HepG2 (cell line): ENCODE measurements around the gene POP7. TPM values are rescaled to one million over a fixed set of nuclear protein-coding genes. Genes with fewer than 3 reads are reported as not detected.

Source experiments
- ATAC-seq: fragments of 200-7000 bp; cut with Tn5 transposase; 3 replicates; pipeline ENCODE4 v1.9.1; 2020; ENCODE audit warnings: mild to moderate bottlenecking, moderate library complexity
- BruUV-seq: library from RNA; stranded (reverse); fragments of 400-500 nt; replicated peaks from 2 replicates; lab custom pipeline; 2021; lab: Mats Ljungman, UMichigan
- CTCF ChIA-PET: fragments of 300-600 bp; formaldehyde crosslinking; extraction: SDS; loops from one replicate; lab custom pipeline; 2021; ENCODE audit warnings: low total read pairs, inconsistent platforms, low intra/inter-chr PET ratio; lab: Yijun Ruan, JAX
- POLR2A ChIA-PET: fragments of 350-600 bp; sonication (Branson Sonifier 250); formaldehyde crosslinking; loops from one replicate; lab custom pipeline; 2020; ENCODE audit warnings: antibody characterized with exemption, inconsistent platforms; lab: Yijun Ruan, JAX
- DNase-seq: peaks from one replicate; pipeline ENCODE4 v3.0.0-alpha.2; 2015; ENCODE audit warnings: low spot score
- FAIRE-seq: peaks from 3 replicates; lab custom pipeline; 2011; peaks lifted over from hg19 to GRCh38; lab: Jason Lieb, UNC
- H2AFZ ChIP-seq: one replicate; pipeline ENCODE4 v1.6.1; 2011; ENCODE audit warnings: low read length, inconsistent platforms
- H3K27ac ChIP-seq: fragments of 300-600 bp; 3 replicates; pipeline ENCODE4 v1.8.0; 2011; ENCODE audit warnings: mixed run types, mild to moderate bottlenecking, mixed read lengths, low read length, inconsistent platforms; ENCODE audit not compliant: insufficient read depth; ENCODE audit errors: extremely low read length
- H3K27me3 ChIP-seq, 2 experiments: fragments of 200-600 bp in 1 of 2; 2 replicates in 1 of 2; 3 replicates in 1 of 2; pipeline versions ENCODE4 v1.6.0 to v1.8.0; 2011; ENCODE audit warnings: low read length in 2 of 2, mild to moderate bottlenecking in 2 of 2, moderate library complexity in 2 of 2, inconsistent platforms in 1 of 2; ENCODE audit not compliant: insufficient read depth in 2 of 2, control insufficient read depth in 1 of 2
- H3K36me3 ChIP-seq, 2 experiments: fragments of 200-600 bp in 1 of 2; replicated peaks in 1 of 2; 2 replicates in 1 of 2; 3 replicates in 1 of 2; pipeline versions ENCODE4 v1.5.1 to v1.8.0; 2011; ENCODE audit warnings: low read length in 2 of 2, inconsistent platforms in 1 of 2; ENCODE audit not compliant: insufficient read depth in 2 of 2, control insufficient read depth in 1 of 2
- H3K4me1 ChIP-seq: 2 replicates; pipeline ENCODE4 v1.5.1; 2012; ENCODE audit warnings: low read length, inconsistent platforms; ENCODE audit not compliant: insufficient read depth
- H3K4me2 ChIP-seq: 2 replicates; pipeline ENCODE4 v1.6.0; 2011; ENCODE audit warnings: low read depth, low read length, inconsistent platforms
- H3K4me3 ChIP-seq, 3 experiments: fragments of 200-600 bp in 1 of 3; sonication (generic), shearing (Covaris generic) in 1 of 3; replicated peaks in 1 of 3; 2 replicates each; pipeline ENCODE4 v1.5.1; 2011 to 2016; ENCODE audit warnings: low read length in 3 of 3, inconsistent platforms in 2 of 3, low read depth in 2 of 3, mild to moderate bottlenecking in 2 of 3, control low read depth in 1 of 3, mixed read lengths in 1 of 3; ENCODE audit not compliant: insufficient read depth in 1 of 3
- H3K79me2 ChIP-seq: one replicate; pipeline ENCODE4 v1.6.1; 2011; ENCODE audit warnings: low read length, inconsistent platforms; ENCODE audit not compliant: insufficient read depth
- H3K9ac ChIP-seq: 2 replicates; pipeline ENCODE4 v1.6.0; 2011; ENCODE audit warnings: mild to moderate bottlenecking, low read depth, low read length, inconsistent platforms; ENCODE audit not compliant: insufficient read depth
- H3K9me3 ChIP-seq: 2 replicates; pipeline ENCODE4 v1.5.1; 2012; ENCODE audit warnings: mild to moderate bottlenecking, low read length
- H4K20me1 ChIP-seq: 2 replicates; pipeline ENCODE4 v1.6.0; 2011; ENCODE audit warnings: inconsistent platforms, mild to moderate bottlenecking, low read length, moderate library complexity; ENCODE audit not compliant: insufficient read depth
- MYNN ChIP-seq: sonication (generic); formaldehyde crosslinking; IDR thresholded peaks from 2 replicates; pipeline ENCODE4 v1.4.0; 2020; ENCODE audit warnings: mild to moderate bottlenecking, low read depth, missing genetic modification reagents
- PTBP1 ChIP-seq: fragments of 200-400 bp; formaldehyde crosslinking; IDR thresholded peaks from 2 replicates; pipeline ENCODE4 v1.6.1; 2018; ENCODE audit warnings: low read length, low read depth; ENCODE audit not compliant: poor library complexity, severe bottlenecking
- SOX13 ChIP-seq, 3 experiments: fragments of 450-650 bp in 1 of 3; sonication (generic) in 1 of 3; formaldehyde crosslinking in 1 of 3; IDR thresholded peaks in 2 of 3; conservative IDR thresholded peaks in 1 of 3; 2 replicates each; pipeline versions ENCODE4 v1.5.0 to v1.6.1; 2016 to 2020; ENCODE audit warnings: antibody characterized with exemption in 1 of 3, mild to moderate bottlenecking in 1 of 3, missing compliant biosample characterization in 1 of 3, missing genetic modification reagents in 1 of 3, moderate library complexity in 1 of 3
- ZNF570 ChIP-seq: sonication (generic); formaldehyde crosslinking; IDR thresholded peaks from 2 replicates; pipeline ENCODE4 v1.4.0; 2020; ENCODE audit warnings: mild to moderate bottlenecking, missing genetic modification reagents, borderline replicate concordance
- ZNF674 ChIP-seq: sonication (generic); formaldehyde crosslinking; IDR thresholded peaks from 2 replicates; pipeline ENCODE4 v1.5.0; 2020; ENCODE audit warnings: low read depth, mild to moderate bottlenecking, missing genetic modification reagents
- ZNF772 ChIP-seq: sonication (generic); formaldehyde crosslinking; IDR thresholded peaks from 2 replicates; pipeline ENCODE4 v1.5.0; 2020; ENCODE audit warnings: mild to moderate bottlenecking, missing genetic modification reagents
- whole genome bisulfite sequencing: methylation state at CpG from one replicate; pipeline ENCODE4 v1.1.6; 2017; ENCODE audit warnings: low lambda C conversion rate; 5-methylcytosine and 5-hydroxymethylcytosine counted together
- in situ Hi-C: cut with HindIII; loops from 2 replicates; pipeline ENCODE4 v1.10.0; 2017; ENCODE audit warnings: low pct_unique_long_range_greater_than_20kb; ENCODE audit not compliant: extremely low pct_ligation_motif_present
- intact Hi-C: fragments of 100-400 bp; cut with micrococcal nuclease; formaldehyde crosslinking; loops from one replicate; pipeline ENCODE4 v1.10.0; 2022; ENCODE audit not compliant: unreplicated experiment
- polyA plus RNA-seq, 8 experiments: library from polyadenylated mRNA; depleted of rRNA in 3 of 8; stranded (reverse) in 7 of 8; unstranded in 1 of 8; fragments of >200 nt; fragmentation: Illumina TruSeq in 4 of 8; extraction: Trizol in 4 of 8; gene quantifications; 2 replicates each; pipeline versions ENCODE4 v1.2.1 to v1.2.3, GENCODE V29; 2011 to 2016; ENCODE audit warnings: low read depth in 4 of 8, missing spikeins in 1 of 8, mixed read lengths in 1 of 8; ENCODE audit not compliant: insufficient read depth in 1 of 8
- total RNA-seq, 5 experiments: library from RNA; depleted of rRNA; stranded (reverse); fragments of >200 nt; fragmentation: Illumina TruSeq; extraction: Trizol; gene quantifications; 2 replicates each; pipeline ENCODE4 v1.2.3, GENCODE V29; 2016; ENCODE audit warnings: low read depth in 1 of 5
- TF ChIP-seq, protein P1 (sequence below): sonication (generic); formaldehyde crosslinking; IDR thresholded peaks from 2 replicates; pipeline ENCODE4 v1.4.0; 2020; ENCODE audit warnings: missing genetic modification reagents
- TF ChIP-seq, protein P2 (sequence below): sonication (generic); formaldehyde crosslinking; IDR thresholded peaks from 2 replicates; pipeline ENCODE4 v1.9.0; 2021; ENCODE audit warnings: missing genetic modification reagents, borderline replicate concordance
- TF ChIP-seq, protein P3 (sequence below): sonication (generic); formaldehyde crosslinking; IDR thresholded peaks from 2 replicates; pipeline ENCODE4 v1.8.0; 2022; ENCODE audit warnings: mild to moderate bottlenecking, missing genetic modification reagents, borderline replicate concordance
- TF ChIP-seq, protein P4 (sequence below): sonication (generic); formaldehyde crosslinking; IDR thresholded peaks from 2 replicates; pipeline ENCODE4 v1.4.0; 2020; ENCODE audit warnings: missing genetic modification reagents

The POP7 gene
- total and polyA plus RNA-seq, 2 of the 13 experiments (the other 11 are each of a cell fraction or from before 2014, with no cell fraction given): 63.9 to 91.1 TPM

- no peak for DNase-seq
- peaks cover 5% of the 10 kb centered on the region for H3K4me1 ChIP-seq
- no peak overlapping the region for H3K27ac ChIP-seq
- no peak overlapping the region for H2AFZ ChIP-seq
- ChIA-PET POLR2A (no interaction called here), CTCF (no interaction called here)
- H3K9ac ChIP-seq: no peak overlapping the region
- ATAC-seq: no peak
- FAIRE-seq: no peak
- H3K4me2 ChIP-seq: no peak overlapping the region
- no peaks in the 10 kb centered on the region for H3K27me3 ChIP-seq
- H3K9me3 ChIP-seq: no peaks in the 10 kb centered on the region
- WGBS: 83% methylated on average over 14 of the region's 14 CpGs
- H3K79me2 ChIP-seq: no peaks in the 10 kb centered on the region
- in situ Hi-C loops (no loop called here), intact Hi-C loops (no loop called here)
- no peaks in the 10 kb centered on the region for H3K36me3 ChIP-seq
- BruUV-seq: no TSS peak
- H4K20me1 ChIP-seq: no peaks in the 10 kb centered on the region
- H3K4me3 ChIP-seq: no peak overlapping the region
- TF ChIP-seq, protein P1, sequence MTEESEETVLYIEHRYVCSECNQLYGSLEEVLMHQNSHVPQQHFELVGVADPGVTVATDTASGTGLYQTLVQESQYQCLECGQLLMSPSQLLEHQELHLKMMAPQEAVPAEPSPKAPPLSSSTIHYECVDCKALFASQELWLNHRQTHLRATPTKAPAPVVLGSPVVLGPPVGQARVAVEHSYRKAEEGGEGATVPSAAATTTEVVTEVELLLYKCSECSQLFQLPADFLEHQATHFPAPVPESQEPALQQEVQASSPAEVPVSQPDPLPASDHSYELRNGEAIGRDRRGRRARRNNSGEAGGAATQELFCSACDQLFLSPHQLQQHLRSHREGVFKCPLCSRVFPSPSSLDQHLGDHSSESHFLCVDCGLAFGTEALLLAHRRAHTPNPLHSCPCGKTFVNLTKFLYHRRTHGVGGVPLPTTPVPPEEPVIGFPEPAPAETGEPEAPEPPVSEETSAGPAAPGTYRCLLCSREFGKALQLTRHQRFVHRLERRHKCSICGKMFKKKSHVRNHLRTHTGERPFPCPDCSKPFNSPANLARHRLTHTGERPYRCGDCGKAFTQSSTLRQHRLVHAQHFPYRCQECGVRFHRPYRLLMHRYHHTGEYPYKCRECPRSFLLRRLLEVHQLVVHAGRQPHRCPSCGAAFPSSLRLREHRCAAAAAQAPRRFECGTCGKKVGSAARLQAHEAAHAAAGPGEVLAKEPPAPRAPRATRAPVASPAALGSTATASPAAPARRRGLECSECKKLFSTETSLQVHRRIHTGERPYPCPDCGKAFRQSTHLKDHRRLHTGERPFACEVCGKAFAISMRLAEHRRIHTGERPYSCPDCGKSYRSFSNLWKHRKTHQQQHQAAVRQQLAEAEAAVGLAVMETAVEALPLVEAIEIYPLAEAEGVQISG (CRISPR knock-in tag): no peak
- TF ChIP-seq, protein P2, sequence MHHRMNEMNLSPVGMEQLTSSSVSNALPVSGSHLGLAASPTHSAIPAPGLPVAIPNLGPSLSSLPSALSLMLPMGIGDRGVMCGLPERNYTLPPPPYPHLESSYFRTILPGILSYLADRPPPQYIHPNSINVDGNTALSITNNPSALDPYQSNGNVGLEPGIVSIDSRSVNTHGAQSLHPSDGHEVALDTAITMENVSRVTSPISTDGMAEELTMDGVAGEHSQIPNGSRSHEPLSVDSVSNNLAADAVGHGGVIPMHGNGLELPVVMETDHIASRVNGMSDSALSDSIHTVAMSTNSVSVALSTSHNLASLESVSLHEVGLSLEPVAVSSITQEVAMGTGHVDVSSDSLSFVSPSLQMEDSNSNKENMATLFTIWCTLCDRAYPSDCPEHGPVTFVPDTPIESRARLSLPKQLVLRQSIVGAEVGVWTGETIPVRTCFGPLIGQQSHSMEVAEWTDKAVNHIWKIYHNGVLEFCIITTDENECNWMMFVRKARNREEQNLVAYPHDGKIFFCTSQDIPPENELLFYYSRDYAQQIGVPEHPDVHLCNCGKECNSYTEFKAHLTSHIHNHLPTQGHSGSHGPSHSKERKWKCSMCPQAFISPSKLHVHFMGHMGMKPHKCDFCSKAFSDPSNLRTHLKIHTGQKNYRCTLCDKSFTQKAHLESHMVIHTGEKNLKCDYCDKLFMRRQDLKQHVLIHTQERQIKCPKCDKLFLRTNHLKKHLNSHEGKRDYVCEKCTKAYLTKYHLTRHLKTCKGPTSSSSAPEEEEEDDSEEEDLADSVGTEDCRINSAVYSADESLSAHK (CRISPR knock-in tag): no peak
- TF ChIP-seq MYNN (CRISPR knock-in tag) (no peak), PTBP1 (no peak), ZNF570 (CRISPR knock-in tag) (no peak), ZNF674 (CRISPR knock-in tag) (no peak), ZNF772 (no peak), SOX13 (IDR thresholded peaks at IDR 0.05) (no peak), SOX13 (CRISPR knock-in tag; conservative IDR thresholded peaks at IDR 0.05 in 1 of 2, IDR thresholded peaks at IDR 0.05 in 1 of 2) (no peak)
- TF ChIP-seq, protein P3, sequence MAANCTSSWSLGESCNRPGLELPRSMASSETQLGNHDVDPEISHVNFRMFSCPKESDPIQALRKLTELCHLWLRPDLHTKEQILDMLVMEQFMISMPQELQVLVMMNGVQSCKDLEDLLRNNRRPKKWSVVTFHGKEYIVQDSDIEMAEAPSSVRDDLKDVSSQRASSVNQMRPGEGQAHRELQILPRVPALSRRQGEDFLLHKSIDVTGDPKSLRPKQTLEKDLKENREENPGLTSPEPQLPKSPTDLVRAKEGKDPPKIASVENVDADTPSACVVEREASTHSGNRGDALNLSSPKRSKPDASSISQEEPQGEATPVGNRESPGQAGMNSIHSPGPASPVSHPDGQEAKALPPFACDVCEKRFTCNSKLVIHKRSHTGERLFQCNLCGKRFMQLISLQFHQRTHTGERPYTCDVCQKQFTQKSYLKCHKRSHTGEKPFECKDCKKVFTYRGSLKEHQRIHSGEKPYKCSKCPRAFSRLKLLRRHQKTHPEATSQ (CRISPR knock-in tag): no peak
- TF ChIP-seq, protein P4, sequence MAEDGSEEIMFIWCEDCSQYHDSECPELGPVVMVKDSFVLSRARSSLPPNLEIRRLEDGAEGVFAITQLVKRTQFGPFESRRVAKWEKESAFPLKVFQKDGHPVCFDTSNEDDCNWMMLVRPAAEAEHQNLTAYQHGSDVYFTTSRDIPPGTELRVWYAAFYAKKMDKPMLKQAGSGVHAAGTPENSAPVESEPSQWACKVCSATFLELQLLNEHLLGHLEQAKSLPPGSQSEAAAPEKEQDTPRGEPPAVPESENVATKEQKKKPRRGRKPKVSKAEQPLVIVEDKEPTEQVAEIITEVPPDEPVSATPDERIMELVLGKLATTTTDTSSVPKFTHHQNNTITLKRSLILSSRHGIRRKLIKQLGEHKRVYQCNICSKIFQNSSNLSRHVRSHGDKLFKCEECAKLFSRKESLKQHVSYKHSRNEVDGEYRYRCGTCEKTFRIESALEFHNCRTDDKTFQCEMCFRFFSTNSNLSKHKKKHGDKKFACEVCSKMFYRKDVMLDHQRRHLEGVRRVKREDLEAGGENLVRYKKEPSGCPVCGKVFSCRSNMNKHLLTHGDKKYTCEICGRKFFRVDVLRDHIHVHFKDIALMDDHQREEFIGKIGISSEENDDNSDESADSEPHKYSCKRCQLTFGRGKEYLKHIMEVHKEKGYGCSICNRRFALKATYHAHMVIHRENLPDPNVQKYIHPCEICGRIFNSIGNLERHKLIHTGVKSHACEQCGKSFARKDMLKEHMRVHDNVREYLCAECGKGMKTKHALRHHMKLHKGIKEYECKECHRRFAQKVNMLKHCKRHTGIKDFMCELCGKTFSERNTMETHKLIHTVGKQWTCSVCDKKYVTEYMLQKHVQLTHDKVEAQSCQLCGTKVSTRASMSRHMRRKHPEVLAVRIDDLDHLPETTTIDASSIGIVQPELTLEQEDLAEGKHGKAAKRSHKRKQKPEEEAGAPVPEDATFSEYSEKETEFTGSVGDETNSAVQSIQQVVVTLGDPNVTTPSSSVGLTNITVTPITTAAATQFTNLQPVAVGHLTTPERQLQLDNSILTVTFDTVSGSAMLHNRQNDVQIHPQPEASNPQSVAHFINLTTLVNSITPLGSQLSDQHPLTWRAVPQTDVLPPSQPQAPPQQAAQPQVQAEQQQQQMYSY (CRISPR knock-in tag): no peak
Measured at GRCh38 chr7:100744605-100745004, 38.7 kb downstream of the POP7 start.
